HEK293 (cell line): Measurements from ENCODE around the gene CCT3.

Source experiments
- CTCF ChIA-PET: fragments of 350-600 bp; formaldehyde crosslinking; extraction: SDS; loops from one replicate; lab custom pipeline; 2021; ENCODE audit warnings: antibody characterized with exemption; lab: Yijun Ruan, JAX
- POLR2A ChIA-PET: fragments of 300-600 bp; formaldehyde crosslinking; extraction: SDS; loops from one replicate; lab custom pipeline; 2020; ENCODE audit warnings: antibody characterized with exemption, inconsistent platforms; lab: Yijun Ruan, JAX
- H3K27ac ChIP-seq: fragments of 200-500 bp; sonication (Bioruptor generic); 2 replicates; pipeline ENCODE4 v1.5.1; 2014; ENCODE audit warnings: low read depth, low read length, control low read depth, inconsistent platforms; ENCODE audit errors: extremely low read depth
- H3K36me3 ChIP-seq, 2 experiments: fragments of 200-500 bp in 1 of 2; sonication (Bioruptor generic) in 1 of 2; 1 replicate in 1 of 2; 2 replicates in 1 of 2; pipeline ENCODE4 v1.5.1; 2014 to 2017; ENCODE audit warnings: inconsistent platforms in 2 of 2, low read length in 2 of 2; ENCODE audit not compliant: control insufficient read depth in 2 of 2, insufficient read depth in 1 of 2
- H3K4me1 ChIP-seq: fragments of 200-500 bp; sonication (Bioruptor generic); 2 replicates; pipeline ENCODE4 v1.5.1; 2014; ENCODE audit warnings: mild to moderate bottlenecking, low read length, inconsistent platforms; ENCODE audit not compliant: control insufficient read depth, insufficient read depth
- H3K4me3 ChIP-seq: 2 replicates; pipeline ENCODE4 v1.5.1; 2011; ENCODE audit warnings: low read depth, mild to moderate bottlenecking, control low read depth, low read length, moderate library complexity
- H3K9me3 ChIP-seq: fragments of 200-500 bp; sonication (Bioruptor generic); 2 replicates; pipeline ENCODE4 v1.5.1; 2014; ENCODE audit warnings: low read depth, low read length, inconsistent platforms; ENCODE audit not compliant: control insufficient read depth, insufficient read depth
- FEZF1 ChIP-seq: fragments of 450-650 bp; formaldehyde crosslinking; IDR thresholded peaks from 2 replicates; pipeline ENCODE4 v1.5.1; 2016; ENCODE audit warnings: missing biosample characterization, missing genetic modification characterization
- GLIS2 ChIP-seq: fragments of 450-650 bp; formaldehyde crosslinking; IDR thresholded peaks from 2 replicates; pipeline ENCODE4 v1.5.1; 2016; ENCODE audit warnings: missing biosample characterization, missing genetic modification characterization
- HIC1 ChIP-seq: fragments of 450-650 bp; formaldehyde crosslinking; IDR thresholded peaks from 2 replicates; pipeline ENCODE4 v1.5.1; 2016; ENCODE audit warnings: missing biosample characterization, missing genetic modification characterization
- PBX3 ChIP-seq: sonication (generic); formaldehyde crosslinking; IDR thresholded peaks from 2 replicates; pipeline ENCODE4 v1.8.1; 2022; ENCODE audit warnings: mild to moderate bottlenecking, moderate library complexity, missing genetic modification reagents
- REST ChIP-seq: fragments of 450-650 bp; formaldehyde crosslinking; IDR thresholded peaks from 2 replicates; pipeline ENCODE4 v1.5.1; 2016; ENCODE audit warnings: missing biosample characterization, missing genetic modification characterization
- ZBTB11 ChIP-seq: fragments of 450-650 bp; formaldehyde crosslinking; conservative IDR thresholded peaks from 2 replicates; pipeline ENCODE4 v1.5.1; 2016; ENCODE audit warnings: low read depth, missing biosample characterization, missing genetic modification characterization
- ZNF10 ChIP-seq: fragments of 450-650 bp; formaldehyde crosslinking; IDR thresholded peaks from 2 replicates; pipeline ENCODE4 v1.5.1; 2017; ENCODE audit warnings: missing biosample characterization, missing genetic modification characterization
- ZNF214 ChIP-seq: fragments of 450-650 bp; formaldehyde crosslinking; IDR thresholded peaks from 2 replicates; pipeline ENCODE4 v1.5.1; 2017; ENCODE audit warnings: missing biosample characterization, mild to moderate bottlenecking, missing genetic modification characterization, borderline replicate concordance
- ZNF280D ChIP-seq: fragments of 450-650 bp; formaldehyde crosslinking; IDR thresholded peaks from 2 replicates; pipeline ENCODE4 v1.5.1; 2016; ENCODE audit warnings: missing biosample characterization, missing genetic modification characterization
- ZNF549 ChIP-seq: fragments of 450-650 bp; IDR thresholded peaks from 2 replicates; pipeline ENCODE4 v1.5.1; 2018; ENCODE audit warnings: missing biosample characterization, missing genetic modification characterization, mild to moderate bottlenecking, inconsistent platforms, moderate library complexity
- ZNF560 ChIP-seq: fragments of 450-650 bp; formaldehyde crosslinking; IDR thresholded peaks from 2 replicates; pipeline ENCODE4 v1.5.1; 2017; ENCODE audit warnings: missing biosample characterization, missing genetic modification characterization, borderline replicate concordance
- ZNF639 ChIP-seq: fragments of 450-650 bp; formaldehyde crosslinking; IDR thresholded peaks from 2 replicates; pipeline ENCODE4 v1.5.1; 2016; ENCODE audit warnings: missing biosample characterization, missing genetic modification characterization
- ZNF664 ChIP-seq: fragments of 450-650 bp; formaldehyde crosslinking; IDR thresholded peaks from 2 replicates; pipeline ENCODE4 v1.5.1; 2016; ENCODE audit warnings: missing biosample characterization, missing genetic modification characterization
- ZNF692 ChIP-seq: fragments of 450-650 bp; formaldehyde crosslinking; IDR thresholded peaks from 2 replicates; pipeline ENCODE4 v1.5.1; 2016; ENCODE audit warnings: missing biosample characterization, missing genetic modification characterization

The CCT3 gene

GRCh38 chr1:156359249-156359648, 21.2 kb upstream of the CCT3 start (continued):
- no peak for TF ChIP-seq ZBTB11 (tag by site-specific recombination)
- TF ChIP-seq ZNF664 (tag by site-specific recombination), result no peak
- TF ChIP-seq ZNF214 (tag by site-specific recombination), result no peak
- TF ChIP-seq ZNF10 (tag by site-specific recombination), result no peak
- no peak for TF ChIP-seq ZNF280D (tag by site-specific recombination)
- no peak for TF ChIP-seq GLIS2 (tag by site-specific recombination)
- no peak for TF ChIP-seq ZNF549 (tag by site-specific recombination)
- TF ChIP-seq ZNF560 (tag by site-specific recombination), result no peak
- no peak for TF ChIP-seq ZNF639 (tag by site-specific recombination)
- no peak for TF ChIP-seq ZNF692 (tag by site-specific recombination)
- TF ChIP-seq PBX3 (CRISPR knock-in tag), result no peak

- Histone ChIP-seq H3K4me1 (no peaks in the 10 kb centered on the region), H3K9me3 (no peaks in the 10 kb centered on the region)
- TF ChIP-seq REST (tag by site-specific recombination) (no peak), HIC1 (no peak), FEZF1 (tag by site-specific recombination) (peak; percentile 19; the same call in 1 of the 2 replicates)
- TF ChIP-seq, all 188 proteins: peak for 1
- Histone ChIP-seq H3K36me3 (no peaks in the 10 kb centered on the region), H3K27ac (no peak overlapping the region), H3K4me3 (no peak overlapping the region)
- CTCF ChIA-PET, result interaction anchor here (0.6 to 4.7 kb wide), 13 partner anchors 12 to 617 kb away, joined by 3 to 36 read pairs (median 4); partner anchors contain the start of gene RHBG
- POLR2A ChIA-PET, result no interaction called here
Observed at GRCh38 chr1:156358641-156359040, 20.5 kb upstream of the CCT3 start.
